Brain microvascular endothelial cell (primary cell): ENCODE results near the gene MED31.
"Not testable (repeated sequence)": the region's sequence is repeated elsewhere in the genome, so short reads cannot be mapped to it uniquely, and the experiment has no call there.

Experiments
- DNase-seq: peaks from one replicate; pipeline ENCODE4 v3.0.0-alpha.2; 2020
- H3K27ac ChIP-seq: fragments of 250-450 bp; sonication (Bioruptor Pico); 2 replicates; pipeline ENCODE4 v1.5.1; 2020; ENCODE audit warnings: mild to moderate bottlenecking, moderate library complexity
- H3K27me3 ChIP-seq: fragments of 250-450 bp; sonication (Bioruptor Pico); replicated peaks from 2 replicates; pipeline ENCODE4 v1.5.1; 2020; ENCODE audit warnings: mild to moderate bottlenecking
- H3K36me3 ChIP-seq: fragments of 250-450 bp; sonication (Bioruptor Pico); replicated peaks from 2 replicates; pipeline ENCODE4 v1.5.1; 2020; ENCODE audit warnings: mild to moderate bottlenecking
- H3K4me3 ChIP-seq: 2 replicates; pipeline ENCODE4 v1.5.1; 2011; ENCODE audit warnings: low read depth, mild to moderate bottlenecking, control low read depth, low read length, moderate library complexity
- CTCF ChIP-seq: IDR thresholded peaks from 2 replicates; pipeline ENCODE4 v1.5.1; 2011; ENCODE audit warnings: low read depth, mild to moderate bottlenecking, moderate library complexity, low read length, control low read depth, inconsistent platforms; ENCODE audit errors: missing control alignments
- in situ Hi-C: cut with HindIII; loops from 2 replicates; pipeline ENCODE4 v1.10.0; 2017; ENCODE audit warnings: low sequenced_read_pairs, low pct_ligation_motif_present

The MED31 gene

DNA sequence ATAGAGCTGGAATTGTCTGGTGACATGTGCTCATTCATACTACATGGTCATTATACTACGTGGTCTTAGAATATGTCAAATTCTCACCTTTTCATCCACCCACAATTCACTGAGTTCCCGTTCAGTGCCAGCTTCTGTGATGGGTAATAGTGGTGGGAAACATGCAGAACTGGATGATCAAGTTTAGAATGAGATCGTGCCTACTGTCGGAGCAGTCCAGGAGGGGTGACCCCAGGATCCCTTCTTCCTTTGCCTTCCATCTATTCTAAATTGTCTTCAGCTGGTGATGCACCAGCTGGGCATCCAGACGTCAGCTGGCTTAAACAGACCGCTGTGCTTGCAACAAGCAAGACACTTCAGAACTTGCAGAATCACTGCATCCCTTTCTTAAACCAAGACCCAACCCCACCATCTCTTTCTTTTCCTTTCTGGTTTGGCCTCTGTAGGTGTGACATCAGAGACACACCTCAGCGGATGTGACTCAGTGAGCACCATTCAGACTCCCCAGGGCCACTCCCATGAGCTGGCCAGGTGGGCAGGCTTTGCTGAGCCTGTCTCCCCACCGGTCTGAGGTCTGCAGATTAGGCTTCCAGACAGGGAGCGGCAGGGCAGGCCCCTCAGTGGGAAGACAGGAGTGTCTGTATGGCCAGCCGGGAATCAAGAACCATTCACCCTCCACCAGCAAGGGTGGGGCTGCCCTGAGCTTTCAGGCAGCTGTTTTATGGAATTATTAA lies 18.2 kb upstream of the MED31 start:
- Histone ChIP-seq H3K4me3 (no peak overlapping the region), H3K36me3 (no peaks in the 10 kb centered on the region), H3K27ac (no peak overlapping the region), H3K27me3 (no peaks in the 10 kb centered on the region)
- DNase-seq, result no peak
- in situ Hi-C loops, result no loop called here
- TF ChIP-seq CTCF, result no peak

DNA sequence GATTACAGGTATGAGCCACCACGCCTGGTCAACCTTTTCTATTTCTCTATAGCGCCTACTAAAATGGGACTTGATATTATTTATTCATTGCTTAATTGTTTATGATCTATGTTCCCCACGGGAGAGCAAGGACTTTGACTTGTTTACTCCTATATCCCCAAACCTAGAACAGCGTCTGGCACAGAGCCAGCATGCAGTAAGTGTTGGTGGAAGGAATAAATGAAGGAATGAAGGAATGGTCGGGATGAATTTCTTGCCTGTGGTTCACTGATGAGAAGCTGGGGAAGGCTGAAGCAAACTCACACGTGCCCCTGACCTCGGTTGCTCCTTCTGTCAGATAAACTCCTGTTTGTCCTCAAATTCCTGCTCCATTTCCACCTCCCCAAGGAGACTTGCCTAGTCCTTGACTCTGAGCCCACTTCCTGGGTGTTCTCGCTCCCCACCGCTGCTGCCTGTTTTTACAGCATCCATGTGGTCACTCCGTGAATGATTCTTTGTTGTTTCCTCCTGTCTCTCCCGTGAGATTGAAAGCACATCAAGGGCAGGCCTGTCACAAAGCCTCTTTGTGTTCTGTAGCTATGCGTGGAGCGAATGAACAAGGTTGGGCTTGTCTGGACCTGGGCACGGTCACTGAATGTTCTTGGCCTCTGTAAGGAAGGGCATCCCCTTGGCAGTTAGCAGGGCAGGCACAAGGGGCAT lies 17.5 kb upstream of the MED31 start:
- no peaks in the 10 kb centered on the region for H3K36me3 ChIP-seq
- H3K27ac ChIP-seq, result no peak overlapping the region
- in situ Hi-C loops, result no loop called here
- no peak for DNase-seq
- no peak for TF ChIP-seq CTCF
- no peaks in the 10 kb centered on the region for H3K27me3 ChIP-seq
- no peak overlapping the region for H3K4me3 ChIP-seq

DNA sequence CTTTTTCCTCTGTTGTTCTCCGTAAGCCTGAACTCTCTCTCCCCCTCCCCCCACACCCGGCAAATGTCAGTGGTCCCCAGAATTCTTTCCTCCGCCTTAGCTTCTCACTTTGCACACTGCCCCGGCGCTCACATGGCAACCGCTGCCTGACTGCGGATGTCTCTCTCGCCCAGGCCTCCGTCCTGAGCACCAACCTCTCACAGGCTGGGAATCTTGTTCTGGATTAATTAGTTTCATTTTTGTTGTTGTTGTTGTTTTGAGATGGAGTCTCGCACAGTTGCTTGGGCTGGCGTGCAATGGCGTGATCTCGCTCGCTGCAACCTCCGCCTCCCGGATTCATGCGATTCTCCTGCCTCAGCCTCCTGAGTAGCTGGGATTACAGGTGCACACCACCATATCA lies 16.8 kb upstream of the MED31 start:
- H3K36me3 ChIP-seq, result no peaks in the 10 kb centered on the region
- no peaks in the 10 kb centered on the region for H3K27me3 ChIP-seq
- H3K27ac ChIP-seq, result no peak overlapping the region
- no peak for DNase-seq
- H3K4me3 ChIP-seq, result no peak overlapping the region
- in situ Hi-C loops, result no loop called here
- TF ChIP-seq CTCF, result no peak

- H3K36me3 ChIP-seq, result no peaks in the 10 kb centered on the region
- in situ Hi-C loops, result no loop called here
- DNase-seq, result no peak
- no peak overlapping the region for H3K4me3 ChIP-seq
- H3K27ac ChIP-seq, result no peak overlapping the region
- no peak for TF ChIP-seq CTCF
- no peaks in the 10 kb centered on the region for H3K27me3 ChIP-seq
These were observed 16.1 kb upstream of the MED31 start for GRCh38 chr17:6667516-6667915.

DNA sequence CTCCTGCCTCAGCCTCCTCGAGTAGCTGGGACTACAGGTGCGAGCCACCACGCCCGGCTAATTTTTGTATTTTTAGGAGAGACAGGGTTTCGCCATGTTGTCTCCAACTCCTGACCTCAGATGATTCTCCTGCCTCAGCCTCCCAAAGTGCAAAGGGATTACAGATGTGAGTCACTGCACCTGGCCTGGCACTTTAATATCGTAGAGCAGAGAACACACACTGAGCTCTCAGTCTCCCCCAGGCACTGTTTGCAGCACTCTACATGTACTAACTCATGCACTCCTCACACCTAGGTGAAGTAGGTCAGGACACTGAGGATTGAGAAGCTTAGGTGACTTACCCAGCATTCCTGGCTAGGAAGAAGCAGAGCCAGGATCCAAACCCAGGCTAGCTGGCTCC lies 15.2 kb upstream of the MED31 start:
- Histone ChIP-seq H3K4me3 (no peak overlapping the region), H3K36me3 (no peaks in the 10 kb centered on the region), H3K27me3 (peaks cover 5% of the 10 kb centered on the region), H3K27ac (no peak overlapping the region)
- in situ Hi-C loops, result no loop called here
- DNase-seq, result no peak
- TF ChIP-seq CTCF, result no peak

- Histone ChIP-seq H3K4me3 (no peak overlapping the region), H3K27me3 (peaks cover 5% of the 10 kb centered on the region), H3K36me3 (no peaks in the 10 kb centered on the region), H3K27ac (no peak overlapping the region)
- peak; percentile 68 for DNase-seq
- in situ Hi-C loops, result no loop called here
- peak; percentile 96 for TF ChIP-seq CTCF
These were observed 14.7 kb upstream of the MED31 start for GRCh38 chr17:6666077-6666521.

GRCh38 chr17:6663200-6663599 lies 11.8 kb upstream of the MED31 start:
- DNase-seq, H3K36me3 ChIP-seq, H3K4me3 ChIP-seq, H3K27ac ChIP-seq, in situ Hi-C loops, H3K27me3 ChIP-seq: not testable (repeated sequence)
